Gastroesophageal sphincter (tissue), 3 donors: ENCODE data around the gene FURIN.

ENCODE experiments used
- EP300 ChIP-seq: sonication (generic); formaldehyde crosslinking; IDR thresholded peaks from one replicate; pipeline ENCODE4 v1.6.1; 2017; ENCODE audit warnings: antibody characterized with exemption, mild to moderate bottlenecking
- POLR2A ChIP-seq, 2 donors: fragments of 450-650 bp; IDR thresholded peaks; one replicate each; pipeline ENCODE4 v1.6.1; 2017; ENCODE audit warnings: antibody characterized with exemption in 2 of 2, mild to moderate bottlenecking in 2 of 2, moderate library complexity in 1 of 2
- POLR2AphosphoS5 ChIP-seq: sonication (generic); formaldehyde crosslinking; IDR thresholded peaks from one replicate; pipeline ENCODE4 v1.6.1; 2017; ENCODE audit warnings: antibody characterized with exemption
- TF ChIP-seq, protein P1 (sequence below), 4 experiments: fragments of 200-600 bp in 2 of 4; fragments of 450-650 bp in 2 of 4; sonication (generic) in 1 of 4; IDR thresholded peaks; one replicate each; pipeline ENCODE4 v1.5.1; 2017 to 2019; ENCODE audit warnings: antibody characterized with exemption in 4 of 4, mild to moderate bottlenecking in 2 of 4, moderate library complexity in 2 of 4

DNA sequence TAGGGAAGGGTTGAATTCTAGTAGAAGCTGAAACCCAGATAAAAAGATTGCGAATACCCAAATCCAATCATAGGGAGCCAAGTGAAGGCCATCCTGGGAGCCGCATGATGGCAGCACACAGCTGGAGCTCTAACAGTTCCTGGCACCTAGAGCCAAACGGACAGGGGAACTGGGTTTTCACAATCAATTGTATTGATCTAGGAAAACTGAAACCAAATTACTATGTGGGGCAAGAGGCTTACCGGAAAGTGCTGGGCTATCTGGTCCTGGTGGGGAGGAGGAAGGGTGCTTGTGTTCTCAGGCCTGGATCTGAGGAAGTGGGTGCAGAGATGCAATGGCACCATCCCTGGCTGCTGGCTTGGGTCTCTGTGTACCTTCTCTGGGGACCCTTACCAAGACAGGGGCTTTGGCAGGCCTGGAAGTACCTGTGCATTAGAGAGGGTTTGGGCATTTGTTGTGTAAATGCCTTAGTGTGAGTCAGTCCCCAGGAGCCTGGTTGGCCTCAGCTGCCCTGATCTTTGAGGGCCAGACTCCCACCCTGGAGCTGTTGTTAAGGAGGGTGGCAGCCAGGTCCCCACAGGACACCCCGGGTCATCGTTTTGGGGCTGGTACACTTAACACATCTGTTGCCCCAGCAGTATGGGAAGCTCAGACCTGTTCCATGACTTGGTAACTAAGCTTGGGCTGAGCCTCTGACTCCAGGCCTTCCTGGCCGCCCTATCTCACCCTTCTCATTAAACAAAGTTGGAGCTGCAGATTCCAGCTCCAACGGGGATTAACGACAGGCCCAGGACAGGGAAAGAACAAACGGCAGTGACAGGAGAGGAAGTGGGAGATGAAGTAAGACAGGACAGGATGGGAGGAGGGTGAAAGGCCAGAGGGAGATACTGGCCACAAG lies 8.9 kb upstream of the FURIN start:
- TF ChIP-seq, protein P1, sequence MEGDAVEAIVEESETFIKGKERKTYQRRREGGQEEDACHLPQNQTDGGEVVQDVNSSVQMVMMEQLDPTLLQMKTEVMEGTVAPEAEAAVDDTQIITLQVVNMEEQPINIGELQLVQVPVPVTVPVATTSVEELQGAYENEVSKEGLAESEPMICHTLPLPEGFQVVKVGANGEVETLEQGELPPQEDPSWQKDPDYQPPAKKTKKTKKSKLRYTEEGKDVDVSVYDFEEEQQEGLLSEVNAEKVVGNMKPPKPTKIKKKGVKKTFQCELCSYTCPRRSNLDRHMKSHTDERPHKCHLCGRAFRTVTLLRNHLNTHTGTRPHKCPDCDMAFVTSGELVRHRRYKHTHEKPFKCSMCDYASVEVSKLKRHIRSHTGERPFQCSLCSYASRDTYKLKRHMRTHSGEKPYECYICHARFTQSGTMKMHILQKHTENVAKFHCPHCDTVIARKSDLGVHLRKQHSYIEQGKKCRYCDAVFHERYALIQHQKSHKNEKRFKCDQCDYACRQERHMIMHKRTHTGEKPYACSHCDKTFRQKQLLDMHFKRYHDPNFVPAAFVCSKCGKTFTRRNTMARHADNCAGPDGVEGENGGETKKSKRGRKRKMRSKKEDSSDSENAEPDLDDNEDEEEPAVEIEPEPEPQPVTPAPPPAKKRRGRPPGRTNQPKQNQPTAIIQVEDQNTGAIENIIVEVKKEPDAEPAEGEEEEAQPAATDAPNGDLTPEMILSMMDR (IDR thresholded peaks at IDR 0.05), result no peak
- no peak for TF ChIP-seq EP300
- no peak for TF ChIP-seq POLR2AphosphoS5
- no peak for TF ChIP-seq POLR2A (IDR thresholded peaks at IDR 0.05)
